HEK293T (cell line): Measurements from ENCODE around the gene CBR3.

Source experiments
- ARNT ChIP-seq: fragments of 450-650 bp; IDR thresholded peaks from 2 replicates; pipeline ENCODE4 v1.6.1; 2017; ENCODE audit warnings: mild to moderate bottlenecking
- BHLHE40 ChIP-seq: fragments of 450-650 bp; IDR thresholded peaks from 2 replicates; pipeline ENCODE4 v1.6.1; 2016; ENCODE audit warnings: mild to moderate bottlenecking, moderate library complexity, borderline replicate concordance
- CTBP1 ChIP-seq: fragments of 450-650 bp; IDR thresholded peaks from 2 replicates; pipeline ENCODE4 v1.6.1; 2016; ENCODE audit warnings: borderline replicate concordance
- ELF4 ChIP-seq: fragments of 450-650 bp; IDR thresholded peaks from 2 replicates; pipeline ENCODE4 v1.6.1; 2017; ENCODE audit warnings: antibody characterized with exemption
- FOXA1 ChIP-seq: fragments of 450-650 bp; IDR thresholded peaks from 2 replicates; pipeline ENCODE4 v1.6.1; 2016; ENCODE audit warnings: mild to moderate bottlenecking
- FOXK2 ChIP-seq: fragments of 450-650 bp; IDR thresholded peaks from 2 replicates; pipeline ENCODE4 v1.6.1; 2016; ENCODE audit warnings: mild to moderate bottlenecking
- FOXM1 ChIP-seq: fragments of 450-650 bp; IDR thresholded peaks from 2 replicates; pipeline ENCODE4 v1.6.1; 2017; ENCODE audit warnings: mild to moderate bottlenecking, borderline replicate concordance
- HDGF ChIP-seq: fragments of 450-650 bp; IDR thresholded peaks from 2 replicates; pipeline ENCODE4 v1.6.1; 2017; ENCODE audit warnings: antibody characterized with exemption, borderline replicate concordance
- SP1 ChIP-seq: fragments of 450-650 bp; IDR thresholded peaks from 2 replicates; pipeline ENCODE4 v1.6.1; 2017
- SUZ12 ChIP-seq: fragments of 450-650 bp; IDR thresholded peaks from 2 replicates; pipeline ENCODE4 v1.6.1; 2016; ENCODE audit warnings: mild to moderate bottlenecking
- TARDBP ChIP-seq: fragments of 450-650 bp; IDR thresholded peaks from 2 replicates; pipeline ENCODE4 v1.6.1; 2016
- TF ChIP-seq, protein P1 (sequence below): fragments of 450-650 bp; IDR thresholded peaks from 2 replicates; pipeline ENCODE4 v1.6.1; 2016

DNA sequence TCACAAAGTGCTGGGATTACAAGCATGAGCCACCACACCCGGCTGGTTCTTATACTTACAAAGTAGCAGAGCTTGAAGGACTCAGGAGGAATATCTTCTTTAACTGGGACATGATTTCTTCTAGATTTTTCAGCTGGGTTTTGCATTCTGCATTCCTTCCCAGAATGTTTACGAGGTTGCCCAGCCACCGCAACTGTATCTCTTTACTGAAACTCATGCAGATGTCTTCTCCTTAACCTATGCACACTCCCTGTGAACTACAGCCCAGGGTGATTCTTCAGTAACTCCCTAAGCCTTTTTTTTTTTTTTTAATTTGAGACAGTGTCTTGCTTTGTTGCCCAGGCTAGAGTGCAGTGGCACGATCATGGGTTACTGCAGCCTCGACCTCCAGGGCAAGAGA is 13.0 kb downstream of the CBR3 start:
- no peak for TF ChIP-seq HDGF
- TF ChIP-seq FOXM1 = no peak
- TF ChIP-seq SP1 = no peak
- TF ChIP-seq, protein P1, sequence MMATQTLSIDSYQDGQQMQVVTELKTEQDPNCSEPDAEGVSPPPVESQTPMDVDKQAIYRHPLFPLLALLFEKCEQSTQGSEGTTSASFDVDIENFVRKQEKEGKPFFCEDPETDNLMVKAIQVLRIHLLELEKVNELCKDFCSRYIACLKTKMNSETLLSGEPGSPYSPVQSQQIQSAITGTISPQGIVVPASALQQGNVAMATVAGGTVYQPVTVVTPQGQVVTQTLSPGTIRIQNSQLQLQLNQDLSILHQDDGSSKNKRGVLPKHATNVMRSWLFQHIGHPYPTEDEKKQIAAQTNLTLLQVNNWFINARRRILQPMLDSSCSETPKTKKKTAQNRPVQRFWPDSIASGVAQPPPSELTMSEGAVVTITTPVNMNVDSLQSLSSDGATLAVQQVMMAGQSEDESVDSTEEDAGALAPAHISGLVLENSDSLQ = no peak
- TF ChIP-seq FOXA1 = no peak
- TF ChIP-seq TARDBP = no peak
- TF ChIP-seq SUZ12 = no peak
- TF ChIP-seq CTBP1 = no peak
- TF ChIP-seq BHLHE40 = no peak
- no peak for TF ChIP-seq ELF4
- no peak for TF ChIP-seq ARNT
- no peak for TF ChIP-seq FOXK2
